Measurements from ENCODE around the gene TMEM179B.

GRCh38 chr11:62777389-62777788, 9.8 kb upstream of the TMEM179B start:
- TF ChIP-seq CTCF (IDR thresholded peaks at IDR 0.05) (no peak), POLR2A (IDR thresholded peaks at IDR 0.05; ENCODE audit: low read depth) (no peak), EP300 (IDR thresholded peaks at IDR 0.05) (no peak)
